GM13977 (cell line): ENCODE measurements around the gene SORL1-AS1.
"Not testable (repeated sequence)": the region's sequence is repeated elsewhere in the genome, so short reads cannot be mapped to it uniquely, and the experiment has no call there.

Experiments
- DNase-seq: peaks from one replicate; pipeline ENCODE4 v3.0.0; 2012; ENCODE audit warnings: low spot score
- CTCF ChIP-seq: IDR thresholded peaks from 2 replicates; pipeline ENCODE4 v1.5.1; 2012; ENCODE audit warnings: mild to moderate bottlenecking, control low read depth; ENCODE audit not compliant: insufficient read depth; ENCODE audit errors: extremely low read depth, missing control alignments
- in situ Hi-C: fragments of 300-500 bp; cut with MboI; formaldehyde crosslinking; loops from one replicate; pipeline ENCODE4 v1.12.0; 2022; ENCODE audit warnings: low sequenced_read_pairs, low pct_unique_long_range_greater_than_20kb, mixed read lengths, inconsistent platforms; ENCODE audit not compliant: unreplicated experiment

Gene SORL1-AS1

GRCh38 chr11:121415856-121416255, 36.9 kb downstream of the SORL1-AS1 start:
- TF ChIP-seq CTCF: no peak
- in situ Hi-C loops: no loop called here
- no peak for DNase-seq

GRCh38 chr11:121414141-121414913, 38.4 kb downstream of the SORL1-AS1 start:
- in situ Hi-C loops: no loop called here
- no peak for DNase-seq
- TF ChIP-seq CTCF: no peak

GRCh38 chr11:121412711-121413415, 39.9 kb downstream of the SORL1-AS1 start:
- TF ChIP-seq CTCF: no peak
- DNase-seq: no peak
- in situ Hi-C loops: no loop called here

- in situ Hi-C loops: no loop called here
- no peak for TF ChIP-seq CTCF
- no peak for DNase-seq
Observed at GRCh38 chr11:121412000-121412587, 40.7 kb downstream of the SORL1-AS1 start.

GRCh38 chr11:121411330-121411729, 41.4 kb downstream of the SORL1-AS1 start:
- DNase-seq, in situ Hi-C loops: not testable (repeated sequence)

- in situ Hi-C loops, DNase-seq: not testable (repeated sequence)
Observed at GRCh38 chr11:121410041-121410440, 42.7 kb downstream of the SORL1-AS1 start.

- TF ChIP-seq CTCF: no peak
- DNase-seq: no peak
- in situ Hi-C loops: no loop called here
Observed at GRCh38 chr11:121408830-121409229, 43.9 kb downstream of the SORL1-AS1 start.
